GM12878 (cell line): ENCODE measurements around the gene ADSS1. TPM values are rescaled to one million over a fixed set of nuclear protein-coding genes. Genes with fewer than 3 reads are reported as not detected.

ENCODE experiments used
- ATAC-seq: fragments of 200-7000 bp; cut with Tn5 transposase; 3 replicates; pipeline ENCODE4 v1.9.1; 2020; ENCODE audit warnings: mild to moderate bottlenecking, moderate library complexity
- BruUV-seq: library from RNA; stranded (reverse); fragments of 400-500 nt; replicated peaks from 2 replicates; lab custom pipeline; 2021; lab: Mats Ljungman, UMichigan
- CTCF ChIA-PET: fragments of 300-600 bp; sonication (Branson Sonifier 250); formaldehyde crosslinking; extraction: SDS; loops from one replicate; lab custom pipeline; 2021; ENCODE audit warnings: inconsistent platforms; lab: Yijun Ruan, JAX
- POLR2A ChIA-PET: fragments of 350-600 bp; formaldehyde crosslinking; extraction: SDS; loops from one replicate; lab custom pipeline; 2021; ENCODE audit warnings: inconsistent platforms; lab: Charles Lee
- RAD21 ChIA-PET: fragments of 300-600 bp; sonication (Branson Sonifier 250); formaldehyde crosslinking; loops from one replicate; lab custom pipeline; 2023; ENCODE audit warnings: antibody characterized with exemption; ENCODE audit not compliant: unreplicated experiment; lab: Charles Lee
- SMC1A ChIA-PET: fragments of 300-600 bp; sonication (Branson Sonifier 250); formaldehyde crosslinking; loops from one replicate; lab custom pipeline; 2023; ENCODE audit not compliant: unreplicated experiment, uncharacterized antibody; lab: Charles Lee
- DNase-seq: peaks from one replicate; pipeline ENCODE4 v3.0.0-alpha.2; 2011; ENCODE audit warnings: low read depth, low spot score
- FAIRE-seq: peaks from 3 replicates; lab custom pipeline; 2011; peaks lifted over from hg19 to GRCh38; lab: Jason Lieb, UNC
- H2AFZ ChIP-seq: 2 replicates; pipeline ENCODE4 v1.6.0; 2011; ENCODE audit warnings: low read depth, low read length, control low read depth; ENCODE audit not compliant: control insufficient read depth
- H3K27ac ChIP-seq: 2 replicates; pipeline ENCODE4 v1.5.1; 2011; ENCODE audit warnings: control low read depth; ENCODE audit not compliant: control insufficient read depth, insufficient read depth
- H3K27me3 ChIP-seq, 2 experiments: replicated peaks in 1 of 2; 2 replicates each; pipeline versions ENCODE4 v1.6.0 to v1.6.1; 2011; ENCODE audit warnings: low read length in 1 of 2; ENCODE audit not compliant: control insufficient read depth in 2 of 2, insufficient read depth in 2 of 2
- H3K36me3 ChIP-seq, 2 experiments: 2 replicates each; pipeline ENCODE4 v1.5.1; 2011; ENCODE audit warnings: low read length in 1 of 2; ENCODE audit not compliant: control insufficient read depth in 2 of 2, insufficient read depth in 2 of 2
- H3K4me1 ChIP-seq: 2 replicates; pipeline ENCODE4 v1.6.1; 2011; ENCODE audit warnings: mild to moderate bottlenecking, low read length, moderate library complexity, mixed read lengths; ENCODE audit not compliant: control insufficient read depth, insufficient read depth
- H3K4me2 ChIP-seq: 2 replicates; pipeline ENCODE4 v1.6.0; 2011; ENCODE audit warnings: control low read depth; ENCODE audit not compliant: control insufficient read depth, insufficient read depth
- H3K4me3 ChIP-seq: fragments of 200-600 bp; sonication (generic); 2 replicates; pipeline ENCODE4 v1.5.1; 2016
- H3K79me2 ChIP-seq: 2 replicates; pipeline ENCODE4 v1.6.0; 2011; ENCODE audit warnings: low read length; ENCODE audit not compliant: control insufficient read depth, insufficient read depth
- H3K9ac ChIP-seq: 2 replicates; pipeline ENCODE4 v1.8.0; 2011; ENCODE audit warnings: low read length, control low read depth, mixed read lengths; ENCODE audit not compliant: control insufficient read depth, insufficient read depth
- H3K9me3 ChIP-seq: replicated peaks from 3 replicates; pipeline ENCODE4 v1.5.1; 2011; ENCODE audit warnings: mild to moderate bottlenecking, low read length; ENCODE audit not compliant: control insufficient read depth, insufficient read depth
- H4K20me1 ChIP-seq: 2 replicates; pipeline ENCODE4 v1.6.0; 2011; ENCODE audit not compliant: control insufficient read depth, insufficient read depth
- E4F1 ChIP-seq: fragments of 450-650 bp; IDR thresholded peaks from 2 replicates; pipeline ENCODE4 v1.6.1; 2018; ENCODE audit warnings: borderline replicate concordance, mild to moderate bottlenecking; ENCODE audit not compliant: partially characterized antibody
- EED ChIP-seq: sonication (generic); IDR thresholded peaks from 2 replicates; pipeline ENCODE4 v1.6.1; 2016; ENCODE audit warnings: antibody characterized with exemption, low read depth
- SPI1 ChIP-seq: IDR thresholded peaks from 2 replicates; pipeline ENCODE4 v1.6.1; 2011; ENCODE audit warnings: low read depth, mild to moderate bottlenecking, low read length, moderate library complexity, borderline replicate concordance; ENCODE audit not compliant: insufficient read depth
- WGBS: methylation state at CpG from one replicate; pipeline ENCODE4 v1.1.6; 2016; ENCODE audit warnings: low lambda C conversion rate; ENCODE audit not compliant: insufficient replicate concordance, insufficient coverage; ENCODE audit errors: missing lambda C conversion rate; 5-methylcytosine and 5-hydroxymethylcytosine counted together
- in situ Hi-C: fragments of 300-500 bp; cut with MboI; formaldehyde crosslinking; loops from 9 replicates; pipeline ENCODE4 v1.14.3; 2018; ENCODE audit warnings: mixed read lengths
- intact Hi-C: fragments of 100-400 bp; cut with micrococcal nuclease; formaldehyde crosslinking; loops from one replicate; pipeline ENCODE4 v1.14.2; 2022; ENCODE audit not compliant: unreplicated experiment
- polyA plus RNA-seq, 11 experiments: library from polyadenylated mRNA; depleted of rRNA in 4 of 11; unstranded in 6 of 11; stranded (reverse) in 5 of 11; fragments of >200 nt; fragmentation: Nextera tagmentation in 4 of 11; fragmentation: Illumina TruSeq in 1 of 11; extraction: Ambion mirVana in 4 of 11; extraction: Trizol in 1 of 11; gene quantifications; 1 replicate in 1 of 11; 2 replicates in 10 of 11; pipeline versions ENCODE4 v1.2.1 to v1.2.3, GENCODE V29; 2011 to 2016; ENCODE audit warnings: inconsistent platforms in 2 of 11, missing spikeins in 2 of 11, low read depth in 1 of 11
- total RNA-seq, 4 experiments: library from RNA; depleted of rRNA in 3 of 4; stranded (reverse); fragments of >200 nt in 3 of 4; fragmentation: Illumina TruSeq in 1 of 4; extraction: Trizol in 1 of 4; gene quantifications; 2 replicates each; pipeline versions ENCODE4 v1.2.1 to v1.2.3, GENCODE V29; 2013 to 2021
- TF ChIP-seq, protein P1 (sequence below): fragments of 450-650 bp; IDR thresholded peaks from 2 replicates; pipeline ENCODE4 v1.6.1; 2017; ENCODE audit warnings: mild to moderate bottlenecking, moderate library complexity

The ADSS1 gene
- total and polyA plus RNA-seq, 10 of the 15 experiments (the other 5 are each of a cell fraction or from before 2014, with no cell fraction given), result 0.11 to 0.45 (median 0.28) TPM; not detected in 5

DNA sequence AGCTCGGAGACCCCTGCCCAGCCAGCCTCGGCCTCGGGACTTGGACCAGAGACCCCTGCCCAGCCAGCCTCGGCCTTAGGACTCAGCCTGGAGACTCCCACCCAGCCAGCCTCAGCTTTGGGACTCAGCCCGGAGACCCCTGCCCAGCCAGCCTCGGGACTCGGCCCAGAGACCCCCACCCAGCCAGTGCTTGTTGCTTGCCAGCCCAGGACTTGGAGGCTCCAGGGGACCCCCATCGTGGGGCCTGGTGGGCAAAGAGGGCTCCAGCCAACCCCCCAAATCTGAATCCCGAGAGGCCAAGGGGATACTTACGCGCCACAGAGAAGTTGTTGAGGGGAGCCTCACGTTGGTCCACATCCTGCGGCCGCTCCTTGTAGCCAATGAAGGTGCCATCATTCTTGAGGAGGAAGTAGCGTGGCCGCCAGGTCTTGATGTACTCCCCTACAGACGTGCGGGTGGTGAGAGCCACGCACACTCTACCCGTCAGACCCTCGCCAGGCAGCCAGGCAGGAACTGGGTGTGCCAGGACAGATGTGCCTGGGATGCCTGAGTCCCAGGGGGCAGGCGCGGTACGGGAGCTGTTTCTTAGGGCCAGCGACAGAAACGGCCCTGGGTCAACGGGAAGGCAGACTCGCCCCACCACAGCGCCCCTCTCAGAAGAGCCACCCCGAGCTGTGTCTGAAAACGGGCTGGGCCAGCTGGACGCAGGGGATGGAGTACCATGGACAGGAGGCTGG, 55.9 kb downstream of the ADSS1 start:
- in situ Hi-C loops, result no loop called here
- POLR2A ChIA-PET, result no interaction called here

More for the DNA sequence above, 55.9 kb downstream of the ADSS1 start:
- FAIRE-seq, result no peak
- Histone ChIP-seq H3K4me3 (no peak overlapping the region), H3K4me1 (no peaks in the 10 kb centered on the region), H3K4me2 (no peak overlapping the region), H3K36me3 (peaks cover 0 to 11% of the 10 kb centered on the region in 2 experiments; a peak in 2 of 4 replicates), H3K27me3 (no peaks in the 10 kb centered on the region), H3K9ac (no peak overlapping the region), H2AFZ (no peak overlapping the region)
- RAD21 ChIA-PET, result no interaction called here
- SMC1A ChIA-PET, result no interaction called here
- ATAC-seq, result no peak
- no TSS peak for BruUV-seq
- TF ChIP-seq SPI1, result no peak
- no peak for TF ChIP-seq EED
- TF ChIP-seq, protein P1, sequence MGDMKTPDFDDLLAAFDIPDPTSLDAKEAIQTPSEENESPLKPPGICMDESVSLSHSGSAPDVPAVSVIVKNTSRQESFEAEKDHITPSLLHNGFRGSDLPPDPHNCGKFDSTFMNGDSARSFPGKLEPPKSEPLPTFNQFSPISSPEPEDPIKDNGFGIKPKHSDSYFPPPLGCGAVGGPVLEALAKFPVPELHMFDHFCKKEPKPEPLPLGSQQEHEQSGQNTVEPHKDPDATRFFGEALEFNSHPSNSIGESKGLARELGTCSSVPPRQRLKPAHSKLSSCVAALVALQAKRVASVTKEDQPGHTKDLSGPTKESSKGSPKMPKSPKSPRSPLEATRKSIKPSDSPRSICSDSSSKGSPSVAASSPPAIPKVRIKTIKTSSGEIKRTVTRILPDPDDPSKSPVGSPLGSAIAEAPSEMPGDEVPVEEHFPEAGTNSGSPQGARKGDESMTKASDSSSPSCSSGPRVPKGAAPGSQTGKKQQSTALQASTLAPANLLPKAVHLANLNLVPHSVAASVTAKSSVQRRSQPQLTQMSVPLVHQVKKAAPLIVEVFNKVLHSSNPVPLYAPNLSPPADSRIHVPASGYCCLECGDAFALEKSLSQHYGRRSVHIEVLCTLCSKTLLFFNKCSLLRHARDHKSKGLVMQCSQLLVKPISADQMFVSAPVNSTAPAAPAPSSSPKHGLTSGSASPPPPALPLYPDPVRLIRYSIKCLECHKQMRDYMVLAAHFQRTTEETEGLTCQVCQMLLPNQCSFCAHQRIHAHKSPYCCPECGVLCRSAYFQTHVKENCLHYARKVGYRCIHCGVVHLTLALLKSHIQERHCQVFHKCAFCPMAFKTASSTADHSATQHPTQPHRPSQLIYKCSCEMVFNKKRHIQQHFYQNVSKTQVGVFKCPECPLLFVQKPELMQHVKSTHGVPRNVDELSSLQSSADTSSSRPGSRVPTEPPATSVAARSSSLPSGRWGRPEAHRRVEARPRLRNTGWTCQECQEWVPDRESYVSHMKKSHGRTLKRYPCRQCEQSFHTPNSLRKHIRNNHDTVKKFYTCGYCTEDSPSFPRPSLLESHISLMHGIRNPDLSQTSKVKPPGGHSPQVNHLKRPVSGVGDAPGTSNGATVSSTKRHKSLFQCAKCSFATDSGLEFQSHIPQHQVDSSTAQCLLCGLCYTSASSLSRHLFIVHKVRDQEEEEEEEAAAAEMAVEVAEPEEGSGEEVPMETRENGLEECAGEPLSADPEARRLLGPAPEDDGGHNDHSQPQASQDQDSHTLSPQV, result no peak
- TF ChIP-seq E4F1, result no peak
- TF ChIP-seq, all 136 proteins: peak for 0
- WGBS, result 92% methylated on average over 31 of the region's 32 CpGs
- Histone ChIP-seq H3K27ac (no peak overlapping the region), H4K20me1 (no peaks in the 10 kb centered on the region), H3K79me2 (no peaks in the 10 kb centered on the region), H3K9me3 (no peaks in the 10 kb centered on the region)
- no peak for DNase-seq
- CTCF ChIA-PET, result interaction anchor here (0.6 to 0.8 kb wide), 2 partner anchors 11 to 47 kb away, joined by 3 to 4 read pairs; no protein-coding TSS in a partner anchor
- intact Hi-C loops, result no loop called here
